ENCODE data around the gene CMTM3. TPM values are rescaled to one million over a fixed set of nuclear protein-coding genes. Genes with fewer than 3 reads are reported as not detected.
"Not testable (repeated sequence)": the region's sequence is repeated elsewhere in the genome, so short reads cannot be mapped to it uniquely, and the experiment has no call there.

The CMTM3 gene
- polyA plus RNA-seq, 4 donors, result 64.7 to 80.6 (median 69.9) TPM

GRCh38 chr16:66581246-66581952 is 23.1 kb upstream of the CMTM3 start:
- no peak for DNase-seq (ENCODE audit: low read depth in 4 of 4, low spot score in 3 of 4)

DNA sequence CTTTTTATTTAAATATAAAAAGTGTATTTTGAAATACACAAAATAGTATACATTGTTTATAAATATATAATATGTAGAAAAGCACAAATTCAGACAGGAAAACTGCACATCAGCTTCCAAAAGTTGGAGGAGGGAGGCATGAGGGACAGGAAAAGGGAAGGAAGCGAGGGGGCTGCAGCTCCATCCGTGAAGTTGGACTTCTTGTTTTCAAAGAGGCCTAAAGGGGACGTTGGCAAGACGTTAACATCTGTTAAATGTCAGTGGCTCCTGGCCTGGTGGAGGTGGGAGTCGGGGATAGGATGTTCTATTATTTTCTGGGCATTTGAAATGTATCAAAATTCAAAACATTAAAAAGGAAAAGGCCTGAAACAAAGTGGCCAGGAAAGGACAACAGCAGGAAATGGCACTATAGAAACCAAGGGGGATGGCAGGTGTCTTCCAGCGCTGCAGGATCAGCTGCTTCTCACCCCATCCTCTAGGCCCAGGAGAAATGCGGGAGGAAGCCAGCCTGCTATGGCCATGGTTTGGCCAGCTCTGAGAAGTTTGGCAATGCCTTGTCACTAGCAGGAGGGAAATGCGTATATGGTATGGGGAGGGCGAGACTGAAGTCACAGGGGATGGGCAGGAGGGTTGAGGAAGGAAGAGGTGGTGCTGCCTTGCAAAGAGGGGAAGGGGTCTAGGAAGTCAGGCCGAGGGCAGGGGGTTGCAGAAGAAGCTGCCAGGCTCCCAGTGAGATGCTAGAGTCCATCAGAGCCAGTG is 18.8 kb upstream of the CMTM3 start:
- no peak for DNase-seq (ENCODE audit: low read depth in 4 of 4, low spot score in 3 of 4)

GRCh38 chr16:66587881-66588600 is 16.5 kb upstream of the CMTM3 start:
- DNase-seq (ENCODE audit: low read depth in 4 of 4, low spot score in 3 of 4), result no peak

DNA sequence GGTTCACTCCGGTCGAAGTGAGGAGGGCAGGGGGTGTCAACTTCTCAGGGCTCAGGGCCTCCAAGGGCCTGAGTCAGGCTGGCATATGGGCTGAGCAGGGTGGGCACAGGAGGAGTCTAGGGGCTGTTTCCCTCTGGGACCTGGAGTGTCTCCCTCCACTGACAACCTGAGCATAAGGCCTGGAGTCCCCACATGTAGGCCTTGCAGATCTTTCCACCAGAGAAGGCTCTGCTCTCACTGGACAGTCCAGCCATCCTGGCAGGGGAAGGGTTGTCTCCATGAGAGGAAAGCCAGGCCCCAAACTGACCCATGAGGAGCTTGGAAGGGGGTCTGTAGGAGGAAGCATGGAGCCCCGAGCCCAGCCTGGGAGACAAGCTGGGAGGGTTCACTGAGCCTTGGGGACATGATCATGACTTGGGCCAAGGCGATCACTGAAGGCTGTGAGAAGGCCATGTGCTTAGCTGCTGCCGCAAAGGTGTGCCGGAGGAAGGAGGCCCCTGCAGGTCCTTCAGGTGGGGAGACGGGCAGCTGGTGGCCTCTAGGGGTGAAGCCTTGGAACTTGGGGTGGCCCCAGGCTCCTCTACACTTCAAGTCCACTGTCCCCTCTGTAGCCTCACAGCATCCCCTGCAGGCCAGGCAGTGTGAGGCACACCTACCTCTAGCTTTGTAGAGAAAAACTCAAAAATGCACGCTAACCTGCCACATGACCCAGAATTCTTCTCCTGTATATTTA is 15.4 kb upstream of the CMTM3 start:
- DNase-seq (ENCODE audit: low read depth in 4 of 4, low spot score in 3 of 4), result no peak

DNA sequence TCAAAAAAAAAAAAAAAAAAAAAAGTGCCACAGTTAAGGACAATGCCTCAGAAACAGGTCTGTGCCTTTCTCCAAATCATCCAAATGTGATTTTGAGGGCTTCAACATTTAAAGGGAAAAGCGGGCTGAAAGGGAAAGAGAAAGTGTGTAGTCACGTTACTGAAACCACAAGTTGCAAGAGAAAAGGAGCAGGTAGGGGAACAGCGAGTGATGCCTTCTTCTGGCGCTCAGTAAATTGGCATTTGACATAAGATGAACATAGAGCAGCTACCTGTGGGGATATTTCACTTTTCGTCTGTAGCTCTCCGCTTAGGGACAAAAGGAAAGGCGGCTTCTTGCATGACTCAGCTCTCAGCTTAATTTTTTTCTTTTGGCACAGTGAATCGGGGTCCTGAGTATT is 14.2 kb upstream of the CMTM3 start:
- no peak for DNase-seq (ENCODE audit: low read depth in 4 of 4, low spot score in 3 of 4)

DNA sequence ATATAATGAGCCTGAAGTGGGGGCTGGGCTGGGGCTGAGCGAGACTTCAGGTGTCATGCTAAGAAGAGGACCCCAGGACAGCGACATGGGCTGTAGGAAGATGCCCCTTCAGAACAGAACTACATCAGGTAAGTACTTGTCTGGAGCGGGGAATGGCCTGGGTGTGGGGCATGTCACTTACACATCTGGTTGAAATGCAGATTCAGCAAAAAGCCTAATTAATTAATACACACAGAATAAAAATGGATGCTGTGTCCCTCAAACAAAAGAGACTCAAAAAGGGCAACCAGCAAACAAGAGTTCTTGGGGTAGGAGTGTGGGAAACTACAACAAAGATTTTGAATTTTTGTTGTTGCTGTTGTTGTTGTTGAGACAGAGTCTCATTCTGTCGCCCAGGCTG is 13.5 kb upstream of the CMTM3 start:
- no peak for DNase-seq (ENCODE audit: low read depth in 4 of 4, low spot score in 3 of 4)

- DNase-seq (ENCODE audit: low read depth in 4 of 4, low spot score in 3 of 4), result no peak
Measured at GRCh38 chr16:66592241-66592640, 12.3 kb upstream of the CMTM3 start.

GRCh38 chr16:66592814-66593213 is 11.7 kb upstream of the CMTM3 start:
- no peak for DNase-seq (ENCODE audit: low read depth in 4 of 4, low spot score in 3 of 4)

DNA sequence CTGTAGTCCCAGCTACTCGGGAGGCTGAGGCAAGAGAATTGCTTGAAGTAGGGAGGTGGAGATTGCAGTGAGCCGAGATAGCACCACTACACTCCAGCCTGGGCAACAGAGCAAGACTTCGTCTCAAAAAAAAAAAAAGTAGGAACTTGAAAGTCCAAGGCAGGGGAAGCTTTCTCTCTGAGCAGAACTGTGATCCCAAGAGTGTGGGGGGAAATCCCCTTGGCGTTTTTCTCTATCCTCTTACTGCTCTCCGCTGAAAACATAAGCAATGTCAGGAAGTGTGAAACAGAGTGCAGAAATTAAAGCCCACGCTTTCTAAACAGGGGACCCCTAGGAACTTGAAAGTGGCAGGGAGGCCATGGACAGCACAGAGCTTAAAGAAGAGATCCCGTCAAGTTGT is 9.8 kb upstream of the CMTM3 start:
- no peak for DNase-seq (ENCODE audit: low read depth in 4 of 4, low spot score in 3 of 4)

- DNase-seq (ENCODE audit: low read depth in 4 of 4, low spot score in 3 of 4), result not testable (repeated sequence)
Measured at GRCh38 chr16:66596559-66596958, 7.9 kb upstream of the CMTM3 start.

DNA sequence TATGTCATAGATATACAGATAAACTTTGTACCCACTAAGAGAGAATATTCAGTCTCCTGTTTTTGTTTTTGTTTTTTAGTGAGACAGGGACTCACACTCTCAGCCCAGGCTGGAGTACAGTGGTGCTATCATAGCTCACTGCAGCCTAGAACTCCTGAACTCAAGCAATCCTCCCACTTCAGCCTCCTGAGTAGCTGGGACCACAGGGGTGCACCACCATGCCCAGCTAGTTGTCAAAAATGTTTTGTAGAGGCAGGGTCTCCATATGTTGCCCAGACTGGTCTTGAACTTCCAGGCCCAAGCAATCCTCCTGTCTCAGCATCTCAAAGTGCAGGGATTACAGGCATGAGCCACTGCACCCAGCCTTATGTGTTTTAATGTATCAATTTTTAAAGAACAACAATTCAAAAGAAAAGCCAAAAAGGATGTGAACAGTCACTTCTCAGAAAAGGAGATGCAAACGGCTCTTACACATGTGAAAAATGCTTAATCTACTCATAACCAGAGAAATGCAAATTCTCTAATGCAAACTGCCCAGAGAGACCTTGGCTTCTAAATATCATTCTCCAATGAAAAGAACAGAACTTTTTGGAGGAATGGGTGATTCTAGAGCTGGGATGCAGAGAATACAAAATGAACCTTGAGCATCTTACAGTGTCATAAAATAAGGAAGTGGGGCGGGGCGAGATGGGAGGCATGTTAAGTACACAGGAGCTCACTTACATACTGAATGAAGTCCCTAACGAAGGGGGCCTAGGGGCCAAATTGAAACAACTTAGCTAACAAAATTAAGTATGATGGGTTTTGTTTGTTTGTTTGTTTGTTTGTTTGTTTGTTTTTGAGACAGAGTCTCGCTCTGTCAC is 7.3 kb upstream of the CMTM3 start:
- no peak for DNase-seq (ENCODE audit: low read depth in 4 of 4, low spot score in 3 of 4)

- DNase-seq (ENCODE audit: low read depth in 4 of 4, low spot score in 3 of 4), result no peak
Measured at GRCh38 chr16:66598111-66598510, 6.4 kb upstream of the CMTM3 start.

DNA sequence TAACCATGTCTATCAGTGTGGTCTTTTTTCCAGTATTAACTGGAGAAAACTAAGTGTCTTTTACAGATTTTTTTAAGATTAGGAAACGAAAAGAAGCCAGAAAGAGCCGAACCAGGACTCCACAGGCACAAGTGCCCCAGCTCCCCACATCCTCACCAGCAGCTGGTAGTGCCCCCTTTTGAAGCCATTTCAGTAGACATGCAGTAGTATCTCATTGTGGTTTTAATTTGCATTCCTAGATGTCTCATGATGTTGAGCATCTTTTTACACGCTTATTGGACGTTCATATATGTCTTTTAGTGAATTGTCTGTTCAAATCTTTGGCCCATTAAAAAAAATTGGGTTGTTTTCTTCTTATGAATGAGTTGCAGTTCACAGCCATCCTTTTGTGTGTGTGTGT is 4.8 kb upstream of the CMTM3 start:
- DNase-seq (ENCODE audit: low read depth in 4 of 4, low spot score in 3 of 4), result no peak

DNA sequence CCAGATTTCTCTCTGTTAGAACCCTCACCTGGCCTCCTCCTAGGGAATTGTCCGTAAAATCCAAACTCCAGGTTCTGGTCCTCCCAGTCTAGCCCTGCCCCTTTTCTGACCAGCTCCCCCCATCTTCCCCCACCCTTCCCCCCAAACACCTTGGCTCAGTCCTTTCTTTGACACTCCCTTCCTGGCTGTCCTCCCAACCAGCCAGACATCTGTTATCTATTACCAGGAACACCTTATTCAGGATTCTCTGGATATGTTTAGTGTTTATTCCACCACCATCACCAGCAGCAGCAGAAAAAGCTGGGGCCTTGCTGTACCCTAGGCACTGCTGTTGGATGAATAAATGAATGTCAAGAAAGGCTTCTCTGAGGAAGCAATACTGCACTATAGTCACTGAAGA is 4.0 kb upstream of the CMTM3 start:
- DNase-seq (ENCODE audit: low read depth in 4 of 4, low spot score in 3 of 4), result no peak

DNA sequence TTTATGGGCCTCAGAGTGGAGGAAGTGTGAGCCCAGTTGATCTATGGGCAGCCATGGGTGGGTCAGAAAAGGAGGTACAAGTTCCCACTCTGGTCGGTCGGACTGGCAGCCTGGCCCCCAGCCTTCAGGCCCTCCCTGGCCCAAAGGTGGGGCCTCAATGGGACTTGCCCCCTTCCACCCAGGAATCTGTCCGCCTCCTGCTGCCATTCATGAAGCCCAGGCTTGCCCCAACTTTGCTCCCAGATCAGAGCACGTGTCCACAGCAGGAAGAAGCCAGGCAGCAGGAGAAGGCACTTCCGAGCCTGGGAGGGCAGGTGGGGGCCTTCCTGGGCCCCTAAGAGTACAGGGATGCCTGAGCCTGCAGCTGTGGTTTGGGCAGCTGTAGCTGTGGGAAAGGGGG is 3.0 kb upstream of the CMTM3 start:
- no peak for DNase-seq (ENCODE audit: low read depth in 4 of 4, low spot score in 3 of 4)

DNA sequence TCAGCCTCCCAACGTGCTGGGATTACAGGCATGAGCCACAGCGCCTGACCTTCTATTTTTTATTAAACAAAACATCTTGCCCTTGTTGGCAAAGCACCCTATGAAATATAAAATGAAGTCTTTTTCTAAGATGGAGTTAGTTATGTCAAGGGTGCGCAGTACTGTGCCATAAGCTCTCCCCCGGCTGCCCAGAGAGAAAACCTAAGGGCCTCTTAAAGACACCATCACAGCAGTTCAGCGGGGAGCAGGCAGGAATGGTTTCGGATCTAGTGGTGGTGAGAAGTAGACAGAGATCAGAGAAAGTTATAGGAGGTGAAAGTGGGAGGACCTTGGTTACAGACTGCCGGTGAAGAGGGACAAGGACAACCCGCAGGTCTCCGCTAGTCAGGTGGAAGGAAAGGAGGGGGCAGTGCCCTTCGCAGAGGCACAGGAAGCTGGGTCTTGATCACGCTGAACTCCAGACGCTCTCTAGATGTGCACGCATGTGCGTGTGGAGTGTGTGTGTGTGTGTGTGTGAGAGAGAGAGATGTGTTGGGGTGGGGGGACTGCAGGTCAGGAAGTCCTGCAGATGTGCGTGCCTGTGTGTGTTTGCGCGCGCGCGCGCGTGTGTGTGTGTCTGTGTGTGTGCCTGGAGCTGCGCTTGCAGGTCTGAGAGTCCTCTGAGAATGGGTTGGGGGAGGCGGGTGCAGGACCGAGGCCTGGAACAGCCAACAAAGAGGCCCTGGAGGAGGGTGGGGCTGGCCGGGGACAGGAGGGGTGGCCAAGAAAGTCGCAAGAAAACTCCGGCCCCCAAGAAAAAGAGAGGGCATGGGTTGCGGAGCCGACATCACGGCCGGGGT is 748 bp upstream of the CMTM3 start:
- DNase-seq (ENCODE audit: low read depth in 4 of 4, low spot score in 3 of 4), result peak in 3 of 4 donors; percentile 50 to 60 (median 57)

- DNase-seq (ENCODE audit: low read depth in 4 of 4, low spot score in 3 of 4), result peak in 2 of 4 donors; percentile 28 to 34
Measured at GRCh38 chr16:66605177-66605978, 874 bp downstream of the CMTM3 start.

Data from right renal pelvis (tissue), 4 donors.